HCT116 (cell line): ENCODE measurements around the gene ART1.

Source experiments
- ELF1 ChIP-seq: IDR thresholded peaks from 2 replicates; pipeline ENCODE4 v1.6.1; 2012; ENCODE audit warnings: low read depth, borderline replicate concordance
- EZH2 ChIP-seq: fragments of 200-600 bp; sonication (generic); IDR thresholded peaks from 2 replicates; pipeline ENCODE4 v1.6.1; 2017; ENCODE audit warnings: antibody characterized with exemption, mixed run types
- POLR2A ChIP-seq: IDR thresholded peaks from 2 replicates; pipeline ENCODE4 v1.7.0; 2011; ENCODE audit warnings: borderline replicate concordance; ENCODE audit not compliant: insufficient read depth, insufficient read length; ENCODE audit errors: extremely low read depth
- RAD21 ChIP-seq: IDR thresholded peaks from 2 replicates; pipeline ENCODE4 v1.6.1; 2012; ENCODE audit warnings: low read depth, mild to moderate bottlenecking
- SP1 ChIP-seq: IDR thresholded peaks from 2 replicates; pipeline ENCODE4 v1.6.1; 2012; ENCODE audit warnings: low read depth
- SRF ChIP-seq: IDR thresholded peaks from 2 replicates; pipeline ENCODE4 v1.6.1; 2012; ENCODE audit warnings: low read depth
- YY1 ChIP-seq: IDR thresholded peaks from 2 replicates; pipeline ENCODE4 v1.6.1; 2011; ENCODE audit warnings: low read length, low read depth, moderate library complexity, mild to moderate bottlenecking; ENCODE audit not compliant: insufficient replicate concordance; ENCODE audit errors: extremely low read depth
- TF ChIP-seq, protein P1 (sequence below), 3 experiments: fragments of 200-600 bp in 1 of 3; sonication (generic) in 1 of 3; IDR thresholded peaks in 2 of 3; conservative IDR thresholded peaks in 1 of 3; 2 replicates each; pipeline ENCODE4 v1.5.1; 2012 to 2017; ENCODE audit warnings: low read depth in 2 of 3, low read length in 2 of 3, antibody characterized with exemption in 1 of 3, borderline replicate concordance in 1 of 3, control low read depth in 1 of 3, mild to moderate bottlenecking in 1 of 3, mixed read lengths in 1 of 3, mixed run types in 1 of 3, moderate library complexity in 1 of 3; ENCODE audit not compliant: insufficient read depth in 1 of 3
- TF ChIP-seq, protein P2 (sequence below): IDR thresholded peaks from 2 replicates; pipeline ENCODE4 v1.6.1; 2012

- TF ChIP-seq EZH2 (no peak), SP1 (no peak), RAD21 (no peak), ELF1 (no peak), POLR2A (no peak), SRF (no peak), YY1 (no peak)
- TF ChIP-seq, protein P1, sequence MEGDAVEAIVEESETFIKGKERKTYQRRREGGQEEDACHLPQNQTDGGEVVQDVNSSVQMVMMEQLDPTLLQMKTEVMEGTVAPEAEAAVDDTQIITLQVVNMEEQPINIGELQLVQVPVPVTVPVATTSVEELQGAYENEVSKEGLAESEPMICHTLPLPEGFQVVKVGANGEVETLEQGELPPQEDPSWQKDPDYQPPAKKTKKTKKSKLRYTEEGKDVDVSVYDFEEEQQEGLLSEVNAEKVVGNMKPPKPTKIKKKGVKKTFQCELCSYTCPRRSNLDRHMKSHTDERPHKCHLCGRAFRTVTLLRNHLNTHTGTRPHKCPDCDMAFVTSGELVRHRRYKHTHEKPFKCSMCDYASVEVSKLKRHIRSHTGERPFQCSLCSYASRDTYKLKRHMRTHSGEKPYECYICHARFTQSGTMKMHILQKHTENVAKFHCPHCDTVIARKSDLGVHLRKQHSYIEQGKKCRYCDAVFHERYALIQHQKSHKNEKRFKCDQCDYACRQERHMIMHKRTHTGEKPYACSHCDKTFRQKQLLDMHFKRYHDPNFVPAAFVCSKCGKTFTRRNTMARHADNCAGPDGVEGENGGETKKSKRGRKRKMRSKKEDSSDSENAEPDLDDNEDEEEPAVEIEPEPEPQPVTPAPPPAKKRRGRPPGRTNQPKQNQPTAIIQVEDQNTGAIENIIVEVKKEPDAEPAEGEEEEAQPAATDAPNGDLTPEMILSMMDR (IDR thresholded peaks at IDR 0.05 in 2 of 3, conservative IDR thresholded peaks at IDR 0.05 in 1 of 3; ENCODE audit: borderline replicate concordance in 1 of 3, insufficient read depth in 1 of 3, low read depth in 2 of 3, low read length in 2 of 3), result no peak
- TF ChIP-seq, protein P2, sequence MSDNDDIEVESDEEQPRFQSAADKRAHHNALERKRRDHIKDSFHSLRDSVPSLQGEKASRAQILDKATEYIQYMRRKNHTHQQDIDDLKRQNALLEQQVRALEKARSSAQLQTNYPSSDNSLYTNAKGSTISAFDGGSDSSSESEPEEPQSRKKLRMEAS, result no peak
These were observed 24.8 kb downstream of the ART1 start for GRCh38 chr11:3669742-3670183.
